ENCODE results near the gene ZNF333. TPM values are rescaled to one million over a fixed set of nuclear protein-coding genes. Genes with fewer than 3 reads are reported as not detected.

ZNF333 gene
- total RNA-seq, 2 experiments from 2014 or later = 15.5 to 17.6 TPM

DNA sequence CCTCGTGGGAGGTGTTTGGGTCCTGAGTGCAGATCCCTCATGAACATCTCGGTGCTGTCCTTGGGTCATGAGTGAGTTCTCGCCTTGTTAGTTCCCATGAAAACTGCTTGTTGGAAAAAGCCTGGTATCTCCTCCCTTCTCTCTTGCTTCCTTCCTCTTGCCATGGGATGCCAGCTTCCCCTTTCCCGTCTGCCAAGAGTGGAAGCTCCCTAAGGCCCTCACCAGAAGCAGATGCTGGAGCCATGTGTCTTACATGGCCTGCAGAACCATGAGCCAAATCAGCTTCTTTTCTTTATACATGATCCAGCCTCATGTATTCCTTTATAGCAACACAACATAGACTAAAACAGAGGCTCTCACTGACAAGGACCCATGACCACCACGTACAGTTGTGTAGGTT, 80.3 kb downstream of the ZNF333 start:
- Histone ChIP-seq H3K4me3 (ENCODE audit: low read length) (no peak overlapping the region), H3K9me3 (ENCODE audit: control insufficient read depth in 1 of 2, insufficient read depth in 1 of 2, low read length in 2 of 2) (peaks cover 0 to 3% of the 10 kb centered on the region in 2 experiments), H3K27me3 (ENCODE audit: control insufficient read depth in 1 of 2, insufficient read depth in 2 of 2, low read length in 2 of 2) (peaks cover under 1 to 3% of the 10 kb centered on the region in 2 experiments), H3K4me1 (ENCODE audit: insufficient read depth, low read length) (peaks cover under 1% of the 10 kb centered on the region), H3K27ac (ENCODE audit: low read depth in 1 of 2, low read length in 2 of 2) (no peak overlapping the region), H3K36me3 (ENCODE audit: insufficient read depth, low read length) (peaks cover 2% of the 10 kb centered on the region)
- Mint-ChIP-seq H3K9me3 (no peaks in the 10 kb centered on the region), H3K27ac (no peak overlapping the region), H3K36me3 (ENCODE audit: low read depth) (peaks cover 4% of the 10 kb centered on the region), H3K4me3 (no peak overlapping the region), H3K4me1 (ENCODE audit: low read depth) (no peaks in the 10 kb centered on the region), H3K27me3 (peaks cover 29% of the 10 kb centered on the region)
- intact Hi-C loops (cut with DNase I, micrococcal nuclease) = no loop called here
- TF ChIP-seq, protein P1, sequence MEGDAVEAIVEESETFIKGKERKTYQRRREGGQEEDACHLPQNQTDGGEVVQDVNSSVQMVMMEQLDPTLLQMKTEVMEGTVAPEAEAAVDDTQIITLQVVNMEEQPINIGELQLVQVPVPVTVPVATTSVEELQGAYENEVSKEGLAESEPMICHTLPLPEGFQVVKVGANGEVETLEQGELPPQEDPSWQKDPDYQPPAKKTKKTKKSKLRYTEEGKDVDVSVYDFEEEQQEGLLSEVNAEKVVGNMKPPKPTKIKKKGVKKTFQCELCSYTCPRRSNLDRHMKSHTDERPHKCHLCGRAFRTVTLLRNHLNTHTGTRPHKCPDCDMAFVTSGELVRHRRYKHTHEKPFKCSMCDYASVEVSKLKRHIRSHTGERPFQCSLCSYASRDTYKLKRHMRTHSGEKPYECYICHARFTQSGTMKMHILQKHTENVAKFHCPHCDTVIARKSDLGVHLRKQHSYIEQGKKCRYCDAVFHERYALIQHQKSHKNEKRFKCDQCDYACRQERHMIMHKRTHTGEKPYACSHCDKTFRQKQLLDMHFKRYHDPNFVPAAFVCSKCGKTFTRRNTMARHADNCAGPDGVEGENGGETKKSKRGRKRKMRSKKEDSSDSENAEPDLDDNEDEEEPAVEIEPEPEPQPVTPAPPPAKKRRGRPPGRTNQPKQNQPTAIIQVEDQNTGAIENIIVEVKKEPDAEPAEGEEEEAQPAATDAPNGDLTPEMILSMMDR (IDR thresholded peaks at IDR 0.05) = no peak
- ATAC-seq (ENCODE audit: poor library complexity) (no peak), DNase-seq (no peak)
- CTCF ChIA-PET = no interaction called here
- POLR2A ChIA-PET = no interaction called here

DNA sequence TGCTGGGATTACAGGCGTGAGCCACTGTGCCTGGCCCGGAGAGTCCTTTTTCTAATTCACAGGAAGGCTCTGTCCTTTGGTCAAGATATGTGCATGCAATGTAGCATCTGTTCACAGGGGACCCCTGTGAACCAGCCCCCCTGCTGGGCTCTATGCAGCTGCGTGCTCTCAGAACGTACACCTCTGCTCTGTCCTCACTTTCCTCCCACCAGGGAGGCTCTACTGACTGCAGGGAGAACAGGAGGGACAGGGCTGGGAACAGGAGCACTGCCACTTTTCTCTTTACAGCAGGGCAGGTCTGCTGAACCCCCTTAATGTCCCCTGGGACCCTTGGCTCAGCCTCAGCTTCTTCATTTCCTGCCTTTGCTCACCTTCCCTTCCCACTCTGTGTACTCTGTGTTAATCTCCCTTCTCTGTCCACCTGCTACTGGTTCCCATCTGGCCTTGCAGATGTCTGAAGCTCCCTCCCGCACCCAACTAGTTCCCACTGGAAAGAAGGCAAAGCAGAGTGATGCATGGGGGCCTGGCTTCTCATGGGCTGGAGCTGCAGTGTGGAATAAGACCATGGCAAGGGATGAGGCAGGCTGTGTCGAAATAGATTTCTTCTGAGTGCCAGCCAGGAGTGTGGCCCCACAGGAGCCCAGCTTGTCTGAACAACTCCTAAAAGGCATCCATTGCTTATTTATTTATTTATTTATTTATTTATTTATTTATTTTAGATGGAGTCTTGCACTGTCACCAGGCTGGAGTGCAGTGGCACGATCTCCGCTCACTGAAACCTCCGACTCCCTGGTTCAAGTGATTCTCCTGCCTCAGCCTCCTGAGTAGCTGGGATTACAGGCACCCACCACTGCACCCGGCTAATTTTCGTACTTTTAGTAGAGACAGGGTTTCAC, 81.3 kb downstream of the ZNF333 start:
- Histone ChIP-seq H3K36me3 (ENCODE audit: insufficient read depth, low read length) (no peaks in the 10 kb centered on the region), H3K9me3 (ENCODE audit: control insufficient read depth in 1 of 2, insufficient read depth in 1 of 2, low read length in 2 of 2) (peaks cover 0 to 3% of the 10 kb centered on the region in 2 experiments), H3K4me3 (ENCODE audit: low read length) (no peak overlapping the region), H3K27me3 (ENCODE audit: control insufficient read depth in 1 of 2, insufficient read depth in 2 of 2, low read length in 2 of 2) (peaks cover 9 to 12% of the 10 kb centered on the region in 2 experiments), H3K4me1 (ENCODE audit: insufficient read depth, low read length) (peaks cover 11% of the 10 kb centered on the region), H3K27ac (ENCODE audit: low read depth in 1 of 2, low read length in 2 of 2) (no peak overlapping the region)
- intact Hi-C loops (cut with DNase I, micrococcal nuclease) = no loop called here
- Mint-ChIP-seq H3K4me3 (no peak overlapping the region), H3K36me3 (ENCODE audit: low read depth) (no peaks in the 10 kb centered on the region), H3K4me1 (ENCODE audit: low read depth) (peaks cover 4% of the 10 kb centered on the region), H3K27me3 (peaks cover 34% of the 10 kb centered on the region), H3K9me3 (no peaks in the 10 kb centered on the region), H3K27ac (no peak overlapping the region)
- ATAC-seq (ENCODE audit: poor library complexity) (no peak), DNase-seq (no peak)
- TF ChIP-seq, protein P1 (IDR thresholded peaks at IDR 0.05) = no peak
- POLR2A ChIA-PET = no interaction called here
- CTCF ChIA-PET = no interaction called here

DNA sequence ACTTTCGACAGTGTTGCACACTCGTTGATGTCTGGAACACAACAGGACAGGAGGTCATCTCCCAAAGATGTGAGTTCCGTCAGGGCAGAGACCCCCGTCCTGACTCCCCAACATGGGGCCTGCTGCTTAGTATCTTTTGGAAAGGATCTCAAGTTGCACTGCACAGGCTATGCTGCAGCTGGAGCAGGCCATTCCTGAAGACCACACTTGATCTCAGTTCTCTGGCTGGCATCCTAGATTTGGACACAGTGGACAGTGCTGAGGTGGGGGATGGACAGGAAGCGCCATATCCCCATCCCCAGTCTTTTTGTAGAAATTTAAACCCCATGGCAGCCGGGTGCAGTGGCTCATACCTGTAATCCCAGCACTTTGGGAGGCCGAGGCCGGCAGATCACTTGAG, 82.6 kb downstream of the ZNF333 start:
- intact Hi-C loops (cut with DNase I, micrococcal nuclease) = loop anchor here in 1 of 2 experiments (2.0 kb wide), 1 partner anchor 52 kb away; no protein-coding TSS in a partner anchor

More for the DNA sequence above, 82.6 kb downstream of the ZNF333 start:
- TF ChIP-seq, protein P1 (IDR thresholded peaks at IDR 0.05) = no peak
- POLR2A ChIA-PET = no interaction called here
- H3K27me3 Mint-ChIP-seq = peaks cover 40% of the 10 kb centered on the region
- Histone ChIP-seq H3K36me3 (ENCODE audit: insufficient read depth, low read length) (no peaks in the 10 kb centered on the region), H3K9me3 (ENCODE audit: control insufficient read depth in 1 of 2, insufficient read depth in 1 of 2, low read length in 2 of 2) (peaks cover 0 to 6% of the 10 kb centered on the region in 2 experiments), H3K4me1 (ENCODE audit: insufficient read depth, low read length) (peaks cover 17% of the 10 kb centered on the region), H3K27me3 (ENCODE audit: control insufficient read depth in 1 of 2, insufficient read depth in 2 of 2, low read length in 2 of 2) (peaks cover 18 to 22% of the 10 kb centered on the region in 2 experiments), H3K27ac (ENCODE audit: low read depth in 1 of 2, low read length in 2 of 2) (no peak overlapping the region), H3K4me3 (ENCODE audit: low read length) (no peak overlapping the region)
- no peak overlapping the region for H3K4me3 Mint-ChIP-seq
- no peaks in the 10 kb centered on the region for H3K36me3 Mint-ChIP-seq (ENCODE audit: low read depth)
- CTCF ChIA-PET = no interaction called here
- no peak overlapping the region for H3K27ac Mint-ChIP-seq
- ATAC-seq (ENCODE audit: poor library complexity) (no peak), DNase-seq (no peak)
- H3K9me3 Mint-ChIP-seq = no peaks in the 10 kb centered on the region
- H3K4me1 Mint-ChIP-seq (ENCODE audit: low read depth) = peaks cover 12% of the 10 kb centered on the region

Measured in CD4-positive, alpha-beta T cell (primary cell).